Tibial nerve (tissue), 4 donors: ENCODE results near the gene KDM1B.

Experiments
- CTCF ChIP-seq, 5 experiments: fragments of 200-600 bp in 3 of 5; fragments of 450-650 bp in 2 of 5; sonication (generic) in 3 of 5; IDR thresholded peaks; one replicate each; pipeline ENCODE4 v1.5.1; 2016 to 2019; ENCODE audit warnings: antibody characterized with exemption in 5 of 5, mild to moderate bottlenecking in 3 of 5, moderate library complexity in 2 of 5
- EP300 ChIP-seq, 2 donors: sonication (generic); formaldehyde crosslinking; IDR thresholded peaks; one replicate each; pipeline ENCODE4 v1.6.1; 2017; ENCODE audit warnings: antibody characterized with exemption in 2 of 2, mild to moderate bottlenecking in 1 of 2
- POLR2A ChIP-seq, 2 donors: fragments of 450-650 bp; IDR thresholded peaks; one replicate each; pipeline ENCODE4 v1.6.1; 2017; ENCODE audit warnings: antibody characterized with exemption in 2 of 2, mild to moderate bottlenecking in 2 of 2, moderate library complexity in 2 of 2

GRCh38 chr6:18263418-18264218 is 108.4 kb downstream of the KDM1B start:
- TF ChIP-seq POLR2A (IDR thresholded peaks at IDR 0.05) (no peak), CTCF (IDR thresholded peaks at IDR 0.05) (no peak), EP300 (IDR thresholded peaks at IDR 0.05) (peak in 1 of 2 donors; percentile 17)
